ENCODE measurements around the gene HDGFL3. TPM values are rescaled to one million over a fixed set of nuclear protein-coding genes. Genes with fewer than 3 reads are reported as not detected.

Gene HDGFL3
- total and polyA plus RNA-seq, 10 of the 15 experiments (the other 5 are each of a cell fraction or from before 2014, with no cell fraction given), result 5.6 to 40.6 (median 15.8) TPM

GRCh38 chr15:83098079-83098478 is 109.5 kb downstream of the HDGFL3 start:
- intact Hi-C loops (cut with micrococcal nuclease; ENCODE audit: unreplicated experiment), result no loop called here
- RAD21 ChIA-PET (ENCODE audit: unreplicated experiment), result no interaction called here
- Histone ChIP-seq H3K4me2 (ENCODE audit: control insufficient read depth, insufficient read depth) (no peak overlapping the region), H3K27ac (ENCODE audit: control insufficient read depth, insufficient read depth) (no peak overlapping the region), H3K4me3 (no peak overlapping the region), H4K20me1 (ENCODE audit: control insufficient read depth, insufficient read depth) (no peaks in the 10 kb centered on the region), H3K9me3 (replicated peaks; ENCODE audit: control insufficient read depth, insufficient read depth, low read length) (no peaks in the 10 kb centered on the region), H3K36me3 (ENCODE audit: control insufficient read depth in 2 of 2, insufficient read depth in 2 of 2, low read length in 1 of 2) (no peaks in the 10 kb centered on the region), H3K27me3 (replicated peaks in 1 of 2; ENCODE audit: control insufficient read depth in 2 of 2, insufficient read depth in 2 of 2, low read length in 1 of 2) (no peaks in the 10 kb centered on the region), H3K79me2 (ENCODE audit: control insufficient read depth, insufficient read depth, low read length) (no peaks in the 10 kb centered on the region), H3K9ac (ENCODE audit: control insufficient read depth, insufficient read depth, low read length) (no peak overlapping the region), H3K4me1 (ENCODE audit: control insufficient read depth, insufficient read depth, low read length) (peaks cover 3% of the 10 kb centered on the region; the same call in 1 of the 2 replicates), H2AFZ (ENCODE audit: control insufficient read depth, low read depth, low read length) (no peak overlapping the region)
- no peak for TF ChIP-seq TCF7 (IDR thresholded peaks at IDR 0.05; ENCODE audit: borderline replicate concordance)
- TF ChIP-seq IRF3 (IDR thresholded peaks at IDR 0.05), result no peak
- TF ChIP-seq PRDM15 (CRISPR knock-in tag; IDR thresholded peaks at IDR 0.05), result no peak
- no peak for ATAC-seq
- in situ Hi-C loops (cut with MboI), result no loop called here
- CTCF ChIA-PET, result interaction anchor here (0.7 kb wide), 1 partner anchor 68 kb away, joined by 3 read pairs; no protein-coding TSS in a partner anchor
- POLR2A ChIA-PET, result no interaction called here
- BruUV-seq (replicated peaks), result no TSS peak
- no peak for FAIRE-seq
- DNase-seq (ENCODE audit: low read depth, low spot score), result no peak
- SMC1A ChIA-PET (ENCODE audit: uncharacterized antibody, unreplicated experiment), result no interaction called here
